Ureter (tissue), 1 donor: ENCODE data around the gene NUTM1. TPM values are rescaled to one million over a fixed set of nuclear protein-coding genes. Genes with fewer than 3 reads are reported as not detected.
"Not testable (repeated sequence)": the region's sequence is repeated elsewhere in the genome, so short reads cannot be mapped to it uniquely, and the experiment has no call there.

ENCODE experiments used
- DNase-seq: peaks from one replicate; pipeline ENCODE4 v3.0.0-alpha.2; 2020; ENCODE audit warnings: low spot score
- total RNA-seq: library from RNA; stranded (reverse); gene quantifications from one replicate; pipeline ENCODE4 v1.2.4, GENCODE V29; 2023
- donor health status: DM: yes; HTN: yes; CAD: no.

NUTM1 gene
- total RNA-seq, 1 donor from 2014 or later = not detected

GRCh38 chr15:34336231-34336990, 6.7 kb upstream of the NUTM1 start:
- DNase-seq = no peak

- peak; percentile 55 for DNase-seq
These were observed 6.0 kb upstream of the NUTM1 start for GRCh38 chr15:34336991-34337556.

GRCh38 chr15:34337557-34338306, 5.4 kb upstream of the NUTM1 start, which contains the start of gene SLC12A6:
Gene SLC12A6 (minus strand): TSS chr15:34337781. CDS start chr15:34336680, 1,101 bp downstream.
- peak; percentile 88 for DNase-seq

- no peak for DNase-seq
These were observed 4.8 kb upstream of the NUTM1 start for GRCh38 chr15:34338347-34338746.

GRCh38 chr15:34339946-34340345, 3.2 kb upstream of the NUTM1 start:
- no peak for DNase-seq

GRCh38 chr15:34341381-34342212, 1.5 kb upstream of the NUTM1 start:
- no peak for DNase-seq

- DNase-seq = not testable (repeated sequence)
These were observed 840 bp upstream of the NUTM1 start for GRCh38 chr15:34342213-34342736.

GRCh38 chr15:34347951-34348638, 5.0 kb downstream of the NUTM1 start:
- DNase-seq = no peak

GRCh38 chr15:34348735-34349300, 5.7 kb downstream of the NUTM1 start:
- DNase-seq = no peak

- no peak for DNase-seq
These were observed 6.7 kb downstream of the NUTM1 start for GRCh38 chr15:34349769-34350168.

GRCh38 chr15:34352996-34353395, 9.9 kb downstream of the NUTM1 start:
- not testable (repeated sequence) for DNase-seq

- DNase-seq = no peak
These were observed 10.5 kb downstream of the NUTM1 start for GRCh38 chr15:34353627-34354026.

- DNase-seq = no peak
These were observed 11.2 kb downstream of the NUTM1 start for GRCh38 chr15:34354286-34354685.

- no peak for DNase-seq
These were observed 12.1 kb downstream of the NUTM1 start for GRCh38 chr15:34355241-34355640.

- no peak for DNase-seq
These were observed 14.5 kb downstream of the NUTM1 start for GRCh38 chr15:34357653-34358052.

GRCh38 chr15:34358367-34358766, 15.3 kb downstream of the NUTM1 start:
- DNase-seq = no peak

- no peak for DNase-seq
These were observed 15.8 kb downstream of the NUTM1 start for GRCh38 chr15:34358948-34359347.

- DNase-seq = peak; percentile 52
These were observed 16.3 kb downstream of the NUTM1 start for GRCh38 chr15:34359416-34359815.

GRCh38 chr15:34360298-34360697, 17.2 kb downstream of the NUTM1 start:
- peak; percentile 70 for DNase-seq

GRCh38 chr15:34361278-34361677, 18.2 kb downstream of the NUTM1 start:
- no peak for DNase-seq
